NCI-H2227 treated with DMSO at 0.1 percent for 48 hours (cell line): Measurements from ENCODE around the gene TPPP2.
A peak's percentile ranks its signal among the peaks of the same experiment; 100 is the strongest.
"Not testable (repeated sequence)": the region's sequence is repeated elsewhere in the genome, so short reads cannot be mapped to it uniquely, and the experiment has no call there.

Experiments
- DNase-seq: peaks from one replicate; lab custom pipeline; 2025; lab: John Stamatoyannopoulos, UW

TPPP2 gene

GRCh38 chr14:21038441-21039422 lies 8.7 kb downstream of the TPPP2 start:
- peak; percentile 16 for DNase-seq

GRCh38 chr14:21039585-21040369 lies 9.8 kb downstream of the TPPP2 start:
- peak; percentile 71 for DNase-seq

GRCh38 chr14:21040370-21040925 lies 10.4 kb downstream of the TPPP2 start:
- DNase-seq, result no peak

- DNase-seq, result not testable (repeated sequence)
Observed at GRCh38 chr14:21040941-21041340, 10.9 kb downstream of the TPPP2 start.

DNA sequence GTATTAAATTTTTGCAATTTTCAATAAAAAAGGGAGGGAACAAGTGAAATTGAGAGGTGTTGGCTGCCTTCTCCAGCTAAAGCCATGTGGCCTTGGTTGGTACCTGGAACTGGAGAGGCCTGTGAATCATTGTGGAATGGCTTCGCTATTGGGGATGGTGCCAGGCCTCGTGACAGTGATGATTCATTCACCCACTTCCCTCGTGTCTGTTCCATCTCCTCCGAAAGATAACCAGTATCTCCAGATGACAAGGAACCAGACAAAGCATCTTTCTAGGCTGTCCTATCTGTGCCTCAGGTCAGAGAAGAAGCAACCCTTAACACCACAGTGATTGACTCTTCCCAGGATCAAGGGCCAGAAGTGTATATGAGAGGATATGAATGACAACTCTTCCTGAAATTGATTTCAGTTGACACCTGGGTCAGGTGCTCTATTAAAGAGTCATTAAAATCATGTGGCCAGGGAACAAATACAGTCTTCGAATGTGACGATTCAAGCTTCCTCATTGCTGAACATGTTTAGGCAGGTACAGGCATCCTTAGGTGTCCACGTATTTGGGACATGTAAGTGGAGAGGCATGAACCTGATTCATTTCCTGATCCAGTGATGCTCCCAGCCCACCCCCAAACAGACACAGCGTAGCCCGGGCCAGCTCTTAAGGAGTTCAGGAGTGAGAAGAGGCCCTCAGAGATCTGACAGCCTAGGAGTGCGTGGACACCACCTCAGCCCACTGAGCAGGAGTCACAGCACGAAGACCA lies 11.8 kb downstream of the TPPP2 start, which contains the start of gene RNASE7:
TSS of gene RNASE7 (plus strand) at position 687 of the 758 bp plus-strand sequence. CDS start 631 bp downstream, outside the sequence.
- no peak for DNase-seq

GRCh38 chr14:21042918-21043317 lies 12.9 kb downstream of the TPPP2 start:
- DNase-seq, result no peak

- DNase-seq, result no peak
Observed at GRCh38 chr14:21043387-21043973, 13.5 kb downstream of the TPPP2 start.

GRCh38 chr14:21043974-21044618 lies 14.1 kb downstream of the TPPP2 start:
- DNase-seq, result no peak

- DNase-seq, result no peak
Observed at GRCh38 chr14:21047378-21047781, 17.4 kb downstream of the TPPP2 start.

GRCh38 chr14:21048638-21049037 lies 18.6 kb downstream of the TPPP2 start:
- no peak for DNase-seq

GRCh38 chr14:21049271-21049673 lies 19.3 kb downstream of the TPPP2 start:
- no peak for DNase-seq

- DNase-seq, result no peak
Observed at GRCh38 chr14:21050597-21050996, 20.6 kb downstream of the TPPP2 start.

DNA sequence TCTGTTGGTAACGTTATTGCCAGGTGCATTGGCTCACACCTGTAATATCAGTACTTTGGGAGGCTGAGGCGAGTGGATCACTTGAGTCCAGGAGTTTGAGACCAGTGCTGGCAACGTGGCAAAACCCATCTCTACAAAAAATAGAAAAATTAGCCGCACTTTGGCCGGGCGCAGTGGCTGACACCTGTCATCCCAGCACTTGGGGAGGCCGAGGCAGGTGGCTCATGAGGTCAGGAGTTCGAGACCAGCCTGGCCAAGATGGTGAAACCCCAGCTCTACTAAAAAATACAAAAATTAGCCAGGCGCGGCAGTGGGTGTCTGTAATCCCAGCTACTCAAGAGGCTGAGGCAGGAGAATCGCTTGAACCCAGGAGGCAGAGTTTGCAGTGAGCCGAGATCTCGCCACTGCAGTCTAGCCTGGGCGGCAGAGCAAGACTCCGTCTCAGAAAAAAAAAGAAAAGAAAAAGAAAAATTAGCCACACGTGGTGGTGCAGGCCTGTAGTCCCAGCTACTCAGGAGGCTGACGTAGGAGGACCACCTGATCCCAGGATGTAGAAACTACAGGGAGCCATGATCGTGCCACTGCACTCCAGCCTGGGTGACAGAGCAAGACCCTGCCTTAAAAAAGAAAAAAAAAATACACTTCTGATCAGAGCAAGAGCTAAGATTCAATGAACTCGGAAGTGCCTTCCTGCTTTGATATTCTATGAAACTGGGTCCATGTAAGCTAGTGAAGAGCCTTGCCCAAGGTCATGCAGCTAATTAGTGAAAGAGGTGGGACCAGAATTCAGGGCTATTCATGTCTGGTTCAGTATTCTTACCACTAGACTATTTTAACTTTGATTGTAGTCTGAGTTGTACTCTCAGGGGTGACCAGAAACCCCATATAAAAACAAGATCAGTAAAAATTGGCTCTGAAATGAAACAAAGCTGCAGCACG lies 23.4 kb downstream of the TPPP2 start:
- DNase-seq, result no peak

DNA sequence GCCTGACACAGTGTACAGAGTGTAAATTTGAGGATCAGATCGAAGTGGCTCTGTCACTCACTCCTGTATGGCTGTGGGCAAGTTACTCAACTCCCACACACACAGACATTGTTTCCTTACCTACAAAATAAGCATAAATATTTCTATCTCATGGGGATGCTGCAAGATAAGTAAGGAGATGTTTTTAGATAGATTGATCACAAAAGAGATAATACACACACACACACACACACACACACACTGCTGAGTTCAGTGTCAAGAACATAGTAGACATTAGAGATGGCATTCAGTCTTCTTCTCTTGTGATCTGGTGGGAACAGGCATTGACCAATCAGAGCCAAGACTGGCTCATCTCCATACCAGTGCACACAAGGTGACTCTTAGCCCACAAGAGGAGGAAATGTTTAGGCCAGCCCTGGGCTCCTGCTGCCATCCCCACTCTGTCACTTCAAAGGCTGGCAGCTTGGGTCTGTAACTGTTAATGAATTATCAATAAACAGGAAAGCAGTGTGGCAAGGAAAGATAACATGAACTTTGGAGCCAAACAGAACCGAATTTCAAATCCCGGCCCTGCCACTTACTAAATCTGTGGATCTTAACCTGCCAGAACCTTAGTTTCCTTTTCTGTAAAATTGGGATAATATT lies 24.2 kb downstream of the TPPP2 start:
- no peak for DNase-seq

DNA sequence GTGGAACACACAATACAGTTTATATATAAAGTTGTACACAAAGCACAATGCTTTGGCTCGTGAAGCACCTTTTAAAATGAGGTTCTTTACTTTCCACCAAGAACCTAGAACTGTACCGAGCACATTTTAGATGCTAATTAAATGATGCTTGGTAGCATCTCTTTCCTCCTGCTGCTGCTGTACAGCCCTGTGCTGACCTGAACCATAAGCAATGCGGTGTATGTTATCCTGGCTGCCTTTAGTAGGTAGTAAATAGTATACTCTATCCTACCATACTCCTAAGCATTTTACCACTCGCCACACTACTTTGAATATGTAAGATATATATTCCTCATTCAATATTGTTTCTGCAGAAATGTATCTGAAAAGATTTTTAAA lies 24.7 kb downstream of the TPPP2 start:
- DNase-seq, result no peak

GRCh38 chr14:21055432-21056117 lies 25.6 kb downstream of the TPPP2 start:
- no peak for DNase-seq

DNA sequence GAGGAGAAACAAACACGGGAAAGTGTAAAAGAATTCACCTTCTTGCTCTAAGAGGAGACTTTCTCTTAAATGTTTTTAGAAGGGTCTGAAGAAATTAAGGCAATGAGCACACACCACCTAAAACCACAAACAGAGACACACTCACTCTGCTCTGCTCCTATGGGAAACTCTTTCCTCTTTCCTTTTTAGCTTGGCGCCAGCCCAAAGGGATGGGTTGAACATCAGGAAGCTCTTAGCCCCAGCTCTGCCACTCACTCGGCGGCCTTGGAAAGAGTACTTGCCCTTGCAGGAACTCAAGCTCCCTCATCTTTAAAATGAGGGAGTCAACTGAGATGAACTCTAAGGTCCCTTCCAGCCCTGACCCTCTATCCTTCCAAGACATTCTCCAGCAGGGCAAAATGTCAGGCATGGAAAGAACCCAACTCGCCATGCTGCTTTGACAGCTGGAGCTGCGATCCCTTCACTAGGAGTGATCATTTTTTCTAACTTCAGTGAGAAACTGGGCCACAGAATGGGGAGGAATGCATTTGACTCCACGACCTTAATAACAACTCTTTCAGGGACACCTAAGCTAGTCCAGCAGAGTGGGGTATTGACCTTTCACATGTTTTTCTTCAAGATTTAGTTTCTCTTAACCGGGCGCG lies 26.6 kb downstream of the TPPP2 start:
- DNase-seq, result no peak
